GM12891 (cell line): ENCODE measurements around the gene MTCP1.

Experiments
- DNase-seq: peaks from one replicate; pipeline ENCODE4 v3.0.0; 2011; ENCODE audit warnings: low spot score; ENCODE audit not compliant: insufficient read length
- FAIRE-seq: peaks from 2 replicates; lab custom pipeline; 2011; peaks lifted over from hg19 to GRCh38; lab: Jason Lieb, UNC
- PAX5 ChIP-seq: IDR thresholded peaks from 2 replicates; pipeline ENCODE4 v1.6.1; 2011; ENCODE audit warnings: low read length, moderate library complexity, mild to moderate bottlenecking; ENCODE audit not compliant: insufficient read depth, severe bottlenecking
- POLR2A ChIP-seq: IDR thresholded peaks from 2 replicates; pipeline ENCODE4 v1.6.1; 2011; ENCODE audit warnings: low read depth, low read length, control low read depth
- POLR2AphosphoS5 ChIP-seq: IDR thresholded peaks from 2 replicates; pipeline ENCODE4 v1.6.1; 2011; ENCODE audit warnings: low read depth, low read length, control low read depth
- POU2F2 ChIP-seq: IDR thresholded peaks from 2 replicates; pipeline ENCODE4 v1.6.1; 2011; ENCODE audit warnings: low read depth, mild to moderate bottlenecking, control low read depth, low read length, moderate library complexity
- SPI1 ChIP-seq: IDR thresholded peaks from 2 replicates; pipeline ENCODE4 v1.6.1; 2011; ENCODE audit warnings: low read depth, low read length, control low read depth
- TAF1 ChIP-seq: IDR thresholded peaks from 2 replicates; pipeline ENCODE4 v1.6.1; 2011; ENCODE audit warnings: low read depth, low read length, control low read depth

Gene MTCP1

GRCh38 chrX:155055494-155055893 lies 15.4 kb downstream of the MTCP1 start:
- TF ChIP-seq PAX5 = no peak
- no peak for TF ChIP-seq POLR2A
- no peak for TF ChIP-seq SPI1
- no peak for TF ChIP-seq POU2F2
- FAIRE-seq = peak; percentile 73
- no peak for DNase-seq

GRCh38 chrX:155054255-155054654 lies 16.7 kb downstream of the MTCP1 start:
- FAIRE-seq = no peak
- no peak for TF ChIP-seq SPI1
- no peak for TF ChIP-seq POLR2A
- no peak for TF ChIP-seq PAX5
- no peak for TF ChIP-seq POLR2AphosphoS5

GRCh38 chrX:155053656-155054055 lies 17.3 kb downstream of the MTCP1 start:
- DNase-seq (no peak), FAIRE-seq (no peak)
- TF ChIP-seq POLR2AphosphoS5 (no peak), PAX5 (no peak), SPI1 (peak; percentile 59)

More at GRCh38 chrX:155054255-155054654, 16.7 kb downstream of the MTCP1 start:
- DNase-seq = no peak

DNA sequence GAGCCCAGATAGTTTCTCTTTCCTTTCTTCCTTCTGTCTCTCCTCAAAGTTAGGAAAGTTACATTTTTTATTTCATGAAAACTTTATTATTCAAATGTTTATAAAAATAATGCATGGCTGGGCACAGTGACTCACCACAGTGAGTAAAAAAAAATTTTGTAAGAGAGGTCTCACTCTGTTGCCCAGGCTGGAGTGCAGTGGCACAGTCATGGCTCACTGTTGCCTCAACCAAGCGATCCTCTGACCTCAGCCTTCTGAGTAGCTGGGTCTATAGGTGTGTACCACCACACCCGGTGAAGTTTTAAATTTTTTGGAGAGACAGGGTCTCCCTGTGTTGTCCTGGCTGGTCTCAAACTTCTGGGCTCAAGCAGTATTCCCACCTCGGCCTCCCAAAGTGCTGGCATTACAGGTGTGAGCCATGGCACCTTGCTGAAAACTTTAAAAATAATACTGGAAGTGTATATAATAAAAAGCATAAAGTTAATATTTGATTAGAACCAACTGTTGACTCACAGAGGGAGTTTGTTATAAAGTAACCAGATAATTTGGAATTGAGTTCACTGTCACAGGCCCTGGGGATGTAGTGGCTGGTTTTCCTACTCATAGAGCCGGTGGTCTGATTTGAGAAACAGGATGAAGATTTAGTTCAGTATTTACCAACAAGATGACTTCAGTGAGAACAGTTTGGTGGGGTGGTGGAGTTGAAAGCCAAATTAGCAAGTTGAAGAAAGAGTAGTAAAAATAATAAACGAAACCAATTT lies 18.0 kb downstream of the MTCP1 start:
- TF ChIP-seq POLR2A (no peak), SPI1 (no peak), POLR2AphosphoS5 (no peak), PAX5 (no peak), POU2F2 (no peak), TAF1 (no peak)
- FAIRE-seq = no peak
- DNase-seq = no peak

- peak; percentile 78 for FAIRE-seq
- TF ChIP-seq SPI1 = no peak
- no peak for TF ChIP-seq TAF1
- no peak for TF ChIP-seq POU2F2
- TF ChIP-seq PAX5 = no peak
- TF ChIP-seq POLR2A = no peak
- no peak for TF ChIP-seq POLR2AphosphoS5
- DNase-seq = no peak
Measured at GRCh38 chrX:155048977-155049619, 21.8 kb downstream of the MTCP1 start.

GRCh38 chrX:155046811-155047528 lies 24.0 kb downstream of the MTCP1 start:
- TF ChIP-seq POLR2A (no peak), TAF1 (no peak), POU2F2 (no peak), PAX5 (no peak), POLR2AphosphoS5 (no peak)
- FAIRE-seq (no peak), DNase-seq (no peak)

GRCh38 chrX:155046129-155046810 lies 24.7 kb downstream of the MTCP1 start:
- no peak for FAIRE-seq
- TF ChIP-seq POLR2AphosphoS5 (no peak), PAX5 (no peak), SPI1 (no peak), POLR2A (no peak), POU2F2 (no peak), TAF1 (no peak)
- DNase-seq = no peak

GRCh38 chrX:155035688-155036087 lies 35.2 kb downstream of the MTCP1 start:
- FAIRE-seq (no peak), DNase-seq (no peak)
- no peak for TF ChIP-seq POU2F2

- no peak for FAIRE-seq
- no peak for DNase-seq
- TF ChIP-seq TAF1 (no peak), POU2F2 (no peak), POLR2A (no peak), POLR2AphosphoS5 (no peak), SPI1 (no peak), PAX5 (no peak)
Measured at GRCh38 chrX:155031657-155032056, 39.3 kb downstream of the MTCP1 start.

GRCh38 chrX:155028877-155029291 lies 42.1 kb downstream of the MTCP1 start:
- no peak for FAIRE-seq
- no peak for TF ChIP-seq POU2F2
- no peak for TF ChIP-seq SPI1
- TF ChIP-seq POLR2AphosphoS5 = no peak
- TF ChIP-seq TAF1 = no peak
- TF ChIP-seq PAX5 = no peak
- no peak for TF ChIP-seq POLR2A
- DNase-seq = no peak
